Muscle layer of duodenum (tissue), 2 donors: ENCODE results near the gene LMO4.

Source experiments
- H3K27ac ChIP-seq: one replicate; pipeline ENCODE4 v1.7.0; 2013; ENCODE audit warnings: mild to moderate bottlenecking, low read length
- H3K27me3 ChIP-seq: one replicate; pipeline ENCODE4 v1.7.0; 2013; ENCODE audit warnings: low read depth, mild to moderate bottlenecking, control low read depth, low read length
- H3K36me3 ChIP-seq, 2 donors: one replicate each; pipeline ENCODE4 v1.7.0; 2013; ENCODE audit warnings: low read length in 2 of 2, control low read depth in 1 of 2, mild to moderate bottlenecking in 1 of 2; ENCODE audit not compliant: insufficient read depth in 2 of 2, control insufficient read depth in 1 of 2
- H3K4me1 ChIP-seq, 2 donors: one replicate each; pipeline ENCODE4 v1.7.0; 2013; ENCODE audit warnings: low read length in 2 of 2, mild to moderate bottlenecking in 2 of 2, control low read depth in 1 of 2, moderate library complexity in 1 of 2; ENCODE audit not compliant: insufficient read depth in 2 of 2, control insufficient read depth in 1 of 2
- H3K4me3 ChIP-seq, 2 donors: one replicate each; pipeline ENCODE4 v1.7.0; 2013; ENCODE audit warnings: low read length in 2 of 2, low read depth in 1 of 2, mild to moderate bottlenecking in 1 of 2
- H3K9me3 ChIP-seq, 2 donors: one replicate each; pipeline ENCODE4 v1.7.0; 2013; ENCODE audit warnings: low read length in 2 of 2, control low read depth in 1 of 2, mild to moderate bottlenecking in 1 of 2; ENCODE audit not compliant: control insufficient read depth in 1 of 2
- donor health status: healthy.

Gene LMO4

GRCh38 chr1:87329526-87330056 lies 911 bp downstream of the LMO4 start:
- Histone ChIP-seq H3K9me3 (no peaks in the 10 kb centered on the region), H3K4me3 (peak overlapping the region; percentile 81 to 90), H3K36me3 (peaks cover 0 to 6% of the 10 kb centered on the region in 2 donors), H3K27me3 (no peaks in the 10 kb centered on the region), H3K4me1 (peaks cover 19 to 24% of the 10 kb centered on the region in 2 donors), H3K27ac (peak overlapping the region; percentile 90)

GRCh38 chr1:87330057-87330884 lies 1.6 kb downstream of the LMO4 start:
- peak overlapping the region; percentile 90 for H3K27ac ChIP-seq
- H3K36me3 ChIP-seq, result peaks cover 0 to 6% of the 10 kb centered on the region in 2 donors
- peak overlapping the region; percentile 81 to 90 for H3K4me3 ChIP-seq
- no peaks in the 10 kb centered on the region for H3K27me3 ChIP-seq
- no peaks in the 10 kb centered on the region for H3K9me3 ChIP-seq
- peaks cover 19 to 24% of the 10 kb centered on the region in 2 donors for H3K4me1 ChIP-seq

- no peaks in the 10 kb centered on the region for H3K9me3 ChIP-seq
- H3K27me3 ChIP-seq, result no peaks in the 10 kb centered on the region
- H3K4me1 ChIP-seq, result peaks cover 21 to 24% of the 10 kb centered on the region in 2 donors
- H3K36me3 ChIP-seq, result peaks cover 0 to 6% of the 10 kb centered on the region in 2 donors
- peak overlapping the region; percentile 81 to 90 for H3K4me3 ChIP-seq
- H3K27ac ChIP-seq, result peak overlapping the region; percentile 90
Measured at GRCh38 chr1:87330885-87331364, 2.2 kb downstream of the LMO4 start.

GRCh38 chr1:87331365-87332241 lies 2.9 kb downstream of the LMO4 start:
- H3K9me3 ChIP-seq, result no peaks in the 10 kb centered on the region
- no peaks in the 10 kb centered on the region for H3K27me3 ChIP-seq
- H3K4me3 ChIP-seq, result peak overlapping the region; percentile 81 to 90
- H3K36me3 ChIP-seq, result peaks cover 0 to 6% of the 10 kb centered on the region in 2 donors
- peaks cover 19 to 24% of the 10 kb centered on the region in 2 donors for H3K4me1 ChIP-seq
- peak overlapping the region; percentile 78 for H3K27ac ChIP-seq

- Histone ChIP-seq H3K4me1 (peaks cover 19 to 37% of the 10 kb centered on the region in 2 donors), H3K27ac (peak overlapping the region; percentile 74)
Measured at GRCh38 chr1:87333692-87334347, 5.1 kb downstream of the LMO4 start.

GRCh38 chr1:87334351-87335174 lies 5.9 kb downstream of the LMO4 start:
- Histone ChIP-seq H3K27ac (peak overlapping the region; percentile 74), H3K4me3 (peak overlapping the region; percentile 81 to 90), H3K9me3 (no peaks in the 10 kb centered on the region), H3K4me1 (peaks cover 19 to 37% of the 10 kb centered on the region in 2 donors), H3K27me3 (no peaks in the 10 kb centered on the region), H3K36me3 (peaks cover 3 to 5% of the 10 kb centered on the region in 2 donors)

More at GRCh38 chr1:87333692-87334347, 5.1 kb downstream of the LMO4 start:
- no peaks in the 10 kb centered on the region for H3K27me3 ChIP-seq
- no peaks in the 10 kb centered on the region for H3K9me3 ChIP-seq
- H3K4me3 ChIP-seq, result peak overlapping the region; percentile 81 to 90
- H3K36me3 ChIP-seq, result peaks cover 0 to 5% of the 10 kb centered on the region in 2 donors

- H3K27ac ChIP-seq, result peak overlapping the region; percentile 74
- no peaks in the 10 kb centered on the region for H3K27me3 ChIP-seq
- H3K9me3 ChIP-seq, result no peaks in the 10 kb centered on the region
- H3K4me3 ChIP-seq, result peak overlapping the region; percentile 81 to 90
- peaks cover 10 to 13% of the 10 kb centered on the region in 2 donors for H3K36me3 ChIP-seq
- H3K4me1 ChIP-seq, result peaks cover 19 to 37% of the 10 kb centered on the region in 2 donors
Measured at GRCh38 chr1:87335175-87335884, 6.7 kb downstream of the LMO4 start.

GRCh38 chr1:87336623-87337067 lies 8.0 kb downstream of the LMO4 start:
- peaks cover 24 to 25% of the 10 kb centered on the region in 2 donors for H3K36me3 ChIP-seq
- no peaks in the 10 kb centered on the region for H3K27me3 ChIP-seq
- peaks cover 19 to 37% of the 10 kb centered on the region in 2 donors for H3K4me1 ChIP-seq
- peak overlapping the region; percentile 29 for H3K27ac ChIP-seq
- H3K4me3 ChIP-seq, result peak overlapping the region; percentile 62 to 90
- H3K9me3 ChIP-seq, result no peaks in the 10 kb centered on the region

- Histone ChIP-seq H3K27ac (no peak overlapping the region), H3K4me1 (peaks cover 13 to 31% of the 10 kb centered on the region in 2 donors), H3K9me3 (no peaks in the 10 kb centered on the region), H3K4me3 (no peak overlapping the region), H3K36me3 (peaks cover 32 to 35% of the 10 kb centered on the region in 2 donors), H3K27me3 (no peaks in the 10 kb centered on the region)
Measured at GRCh38 chr1:87337606-87338005, 8.9 kb downstream of the LMO4 start.
